ENCODE results near the gene PEX11G. TPM values are rescaled to one million over a fixed set of nuclear protein-coding genes. Genes with fewer than 3 reads are reported as not detected.

PEX11G gene
- total and polyA plus RNA-seq, 2 donors (not counting 3 experiments of a cell fraction or from before 2014, with no cell fraction given): 1.3 to 1.9 TPM

DNA sequence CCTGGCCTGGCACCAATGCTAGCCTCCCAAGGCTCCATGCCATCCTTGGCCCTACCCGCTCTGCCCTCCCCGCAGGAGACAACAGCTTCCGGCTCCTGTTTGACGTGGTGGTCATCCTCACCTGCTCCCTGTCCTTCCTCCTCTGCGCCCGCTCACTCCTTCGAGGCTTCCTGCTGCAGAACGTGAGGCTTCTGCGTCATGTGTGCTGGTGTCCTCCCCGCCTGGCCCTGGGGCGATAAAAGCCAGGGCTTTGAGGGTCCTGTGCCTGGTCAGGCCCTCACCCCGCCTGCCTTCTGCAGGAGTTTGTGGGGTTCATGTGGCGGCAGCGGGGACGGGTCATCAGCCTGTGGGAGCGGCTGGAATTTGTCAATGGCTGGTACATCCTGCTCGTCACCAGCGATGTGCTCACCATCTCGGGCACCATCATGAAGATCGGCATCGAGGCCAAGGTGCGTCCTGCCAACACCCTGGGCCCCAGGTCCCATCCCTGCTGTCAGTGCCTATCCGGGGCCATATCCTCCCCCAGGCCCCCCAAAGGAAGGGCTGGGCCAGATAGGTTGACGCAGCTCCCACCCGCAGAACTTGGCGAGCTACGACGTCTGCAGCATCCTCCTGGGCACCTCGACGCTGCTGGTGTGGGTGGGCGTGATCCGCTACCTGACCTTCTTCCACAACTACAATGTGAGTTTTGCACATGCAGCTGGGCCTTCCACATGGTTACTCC is 39.8 kb upstream of the PEX11G start:
- no peak overlapping the region for H2AFZ ChIP-seq (ENCODE audit: low read depth, low read length)
- no peak overlapping the region for H3K27ac ChIP-seq (ENCODE audit: insufficient read depth, low read depth, low read length)
- no peaks in the 10 kb centered on the region for H3K9me3 ChIP-seq (replicated peaks; ENCODE audit: control insufficient read depth, insufficient read depth, low read length)
- H3K9ac ChIP-seq (replicated peaks; ENCODE audit: extremely low read depth, insufficient read depth, low read length): no peak overlapping the region
- no peaks in the 10 kb centered on the region for H4K20me1 ChIP-seq (replicated peaks; ENCODE audit: control insufficient read depth, extremely low read depth, insufficient read depth, low read length)
- H3K27me3 ChIP-seq (ENCODE audit: control insufficient read depth in 2 of 2, insufficient read depth in 2 of 2, low read length in 2 of 2): no peaks in the 10 kb centered on the region
- TF ChIP-seq POLR2AphosphoS5 (IDR thresholded peaks at IDR 0.05; ENCODE audit: insufficient read depth, low read depth, low read length): no peak
- TF ChIP-seq GATA2 (IDR thresholded peaks at IDR 0.05; ENCODE audit: insufficient read depth, insufficient read length, low read depth, low read length): no peak
- no peak for TF ChIP-seq POLR2A (IDR thresholded peaks at IDR 0.05; ENCODE audit: low read depth, low read length)
- TF ChIP-seq, protein P1, sequence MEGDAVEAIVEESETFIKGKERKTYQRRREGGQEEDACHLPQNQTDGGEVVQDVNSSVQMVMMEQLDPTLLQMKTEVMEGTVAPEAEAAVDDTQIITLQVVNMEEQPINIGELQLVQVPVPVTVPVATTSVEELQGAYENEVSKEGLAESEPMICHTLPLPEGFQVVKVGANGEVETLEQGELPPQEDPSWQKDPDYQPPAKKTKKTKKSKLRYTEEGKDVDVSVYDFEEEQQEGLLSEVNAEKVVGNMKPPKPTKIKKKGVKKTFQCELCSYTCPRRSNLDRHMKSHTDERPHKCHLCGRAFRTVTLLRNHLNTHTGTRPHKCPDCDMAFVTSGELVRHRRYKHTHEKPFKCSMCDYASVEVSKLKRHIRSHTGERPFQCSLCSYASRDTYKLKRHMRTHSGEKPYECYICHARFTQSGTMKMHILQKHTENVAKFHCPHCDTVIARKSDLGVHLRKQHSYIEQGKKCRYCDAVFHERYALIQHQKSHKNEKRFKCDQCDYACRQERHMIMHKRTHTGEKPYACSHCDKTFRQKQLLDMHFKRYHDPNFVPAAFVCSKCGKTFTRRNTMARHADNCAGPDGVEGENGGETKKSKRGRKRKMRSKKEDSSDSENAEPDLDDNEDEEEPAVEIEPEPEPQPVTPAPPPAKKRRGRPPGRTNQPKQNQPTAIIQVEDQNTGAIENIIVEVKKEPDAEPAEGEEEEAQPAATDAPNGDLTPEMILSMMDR (IDR thresholded peaks at IDR 0.05; ENCODE audit: extremely low read depth in 1 of 2, insufficient read depth in 1 of 2, low read depth in 1 of 2, low read length in 2 of 2): no peak
- TF ChIP-seq EZH2 (IDR thresholded peaks at IDR 0.05; ENCODE audit: borderline replicate concordance, low read depth, low read length, severe bottlenecking): no peak
- no peak for TF ChIP-seq JUN (IDR thresholded peaks at IDR 0.05; ENCODE audit: borderline replicate concordance, insufficient read depth, insufficient read length, low read depth)
- no peak for TF ChIP-seq FOS (IDR thresholded peaks at IDR 0.05; ENCODE audit: borderline replicate concordance, insufficient read depth, low read length)
- TF ChIP-seq MYC (IDR thresholded peaks at IDR 0.05; ENCODE audit: low read depth, low read length): no peak
- TF ChIP-seq, protein P2, sequence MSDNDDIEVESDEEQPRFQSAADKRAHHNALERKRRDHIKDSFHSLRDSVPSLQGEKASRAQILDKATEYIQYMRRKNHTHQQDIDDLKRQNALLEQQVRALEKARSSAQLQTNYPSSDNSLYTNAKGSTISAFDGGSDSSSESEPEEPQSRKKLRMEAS (IDR thresholded peaks at IDR 0.05; ENCODE audit: insufficient read depth, insufficient read length): no peak
- dilution Hi-C loops (cut with MboI; ENCODE audit: extremely low pct_ligation_motif_present, low sequenced_read_pairs) (no loop called here), intact Hi-C loops (cut with micrococcal nuclease) (no loop called here)
- H3K36me3 ChIP-seq (ENCODE audit: control insufficient read depth in 2 of 2, extremely low read depth in 1 of 2, insufficient read depth in 2 of 2, low read length in 2 of 2): peaks cover 3 to 11% of the 10 kb centered on the region in 2 experiments
- peaks cover 3% of the 10 kb centered on the region for H3K4me1 ChIP-seq (ENCODE audit: control insufficient read depth, extremely low read depth, insufficient read depth, low read length)
- DNase-seq (ENCODE audit: low read depth, low spot score): no peak
- CTCF ChIA-PET: no interaction called here
- no peak overlapping the region for H3K4me2 ChIP-seq (ENCODE audit: insufficient read depth, low read length)
- no peaks in the 10 kb centered on the region for H3K79me2 ChIP-seq (ENCODE audit: control insufficient read depth, insufficient read depth, low read length)
- H3K4me3 ChIP-seq (replicated peaks in 1 of 3; ENCODE audit: insufficient read depth in 1 of 3, low read depth in 1 of 3, low read length in 3 of 3): no peak overlapping the region
- H3K9me1 ChIP-seq (replicated peaks; ENCODE audit: control insufficient read depth, extremely low read depth, insufficient read depth, low read length): no peaks in the 10 kb centered on the region
- POLR2A ChIA-PET: no interaction called here
- BruUV-seq (replicated peaks): no TSS peak
- FAIRE-seq: no peak
